Neuronal stem cell (in vitro differentiated cells): ENCODE measurements around the gene CRYAB.
A peak's percentile ranks its signal among the peaks of the same experiment; 100 is the strongest.

Experiments used
- DNase-seq: peaks from one replicate; pipeline ENCODE4 v3.0.0-alpha.2; 2013; ENCODE audit warnings: low spot score
- H2AFZ ChIP-seq: one replicate; pipeline ENCODE4 v1.6.1; 2013; ENCODE audit warnings: mild to moderate bottlenecking, low read length, inconsistent platforms
- H2AK5ac ChIP-seq: 2 replicates; pipeline ENCODE4 v1.6.1; 2013; ENCODE audit warnings: low read depth, mild to moderate bottlenecking, inconsistent platforms, low read length, moderate library complexity, mixed read lengths
- H2BK120ac ChIP-seq: 2 replicates; pipeline ENCODE4 v1.6.1; 2013; ENCODE audit warnings: low read depth, mild to moderate bottlenecking, inconsistent platforms, low read length, moderate library complexity, mixed read lengths
- H2BK12ac ChIP-seq: one replicate; pipeline ENCODE4 v1.6.1; 2013; ENCODE audit warnings: low read length, inconsistent platforms
- H2BK15ac ChIP-seq: 2 replicates; pipeline ENCODE4 v1.6.1; 2013; ENCODE audit warnings: mild to moderate bottlenecking, low read length, inconsistent platforms, mixed read lengths
- H2BK5ac ChIP-seq: one replicate; pipeline ENCODE4 v1.6.1; 2013; ENCODE audit warnings: inconsistent platforms, mild to moderate bottlenecking, low read length, moderate library complexity
- H3K14ac ChIP-seq: one replicate; pipeline ENCODE4 v1.6.1; 2013; ENCODE audit warnings: low read length, inconsistent platforms
- H3K18ac ChIP-seq: 2 replicates; pipeline ENCODE4 v1.6.1; 2013; ENCODE audit warnings: low read length, inconsistent platforms
- H3K23ac ChIP-seq: 2 replicates; pipeline ENCODE4 v1.6.1; 2013; ENCODE audit warnings: low read depth, mild to moderate bottlenecking, mixed read lengths, low read length, inconsistent platforms; ENCODE audit not compliant: poor library complexity
- H3K27ac ChIP-seq: replicated peaks from 3 replicates; pipeline ENCODE4 v1.5.1; 2013; ENCODE audit warnings: low read length, inconsistent platforms
- H3K27me3 ChIP-seq, 3 experiments: 2 replicates each; pipeline ENCODE4 v1.6.1; 2013; ENCODE audit warnings: low read length in 3 of 3, mild to moderate bottlenecking in 2 of 3, inconsistent platforms in 1 of 3, low read depth in 1 of 3, mixed read lengths in 1 of 3, moderate library complexity in 1 of 3; ENCODE audit not compliant: control insufficient read depth in 3 of 3, insufficient read depth in 3 of 3
- H3K36me3 ChIP-seq, 2 donors: replicated peaks in 1 of 2; 2 replicates each; pipeline ENCODE4 v1.6.1; 2013; ENCODE audit warnings: low read length in 2 of 2; ENCODE audit not compliant: control insufficient read depth in 2 of 2, insufficient read depth in 2 of 2
- H3K4ac ChIP-seq: 2 replicates; pipeline ENCODE4 v1.6.1; 2013; ENCODE audit warnings: inconsistent platforms, mild to moderate bottlenecking, low read length, moderate library complexity
- H3K4me1 ChIP-seq, 2 donors: 1 replicate in 1 of 2; 2 replicates in 1 of 2; pipeline ENCODE4 v1.6.1; 2013; ENCODE audit warnings: low read length in 2 of 2, low read depth in 1 of 2; ENCODE audit not compliant: control insufficient read depth in 2 of 2, insufficient read depth in 1 of 2
- H3K4me2 ChIP-seq: one replicate; pipeline ENCODE4 v1.6.1; 2013; ENCODE audit warnings: mild to moderate bottlenecking, low read length, inconsistent platforms; ENCODE audit not compliant: insufficient read depth, poor library complexity, severe bottlenecking
- H3K4me3 ChIP-seq, 2 donors: 2 replicates each; pipeline ENCODE4 v1.5.1; 2013; ENCODE audit warnings: low read length in 2 of 2, mild to moderate bottlenecking in 2 of 2, inconsistent platforms in 1 of 2, moderate library complexity in 1 of 2
- H3K79me1 ChIP-seq: one replicate; pipeline ENCODE4 v1.6.1; 2013; ENCODE audit warnings: low read depth, mild to moderate bottlenecking, inconsistent platforms, low read length, moderate library complexity
- H3K9ac ChIP-seq: one replicate; pipeline ENCODE4 v1.6.1; 2013; ENCODE audit warnings: mild to moderate bottlenecking, low read depth, low read length, inconsistent platforms; ENCODE audit not compliant: poor library complexity
- H3K9me3 ChIP-seq, 2 donors: replicated peaks in 1 of 2; 2 replicates each; pipeline versions ENCODE3 to v1.6.1; 2013; ENCODE audit warnings: low read length in 2 of 2, mild to moderate bottlenecking in 2 of 2, inconsistent platforms in 1 of 2, low read depth in 1 of 2, mixed read lengths in 1 of 2, moderate library complexity in 1 of 2; ENCODE audit not compliant: control insufficient read depth in 2 of 2, insufficient read depth in 1 of 2
- H4K8ac ChIP-seq: one replicate; pipeline ENCODE4 v1.6.1; 2013; ENCODE audit warnings: low read depth, mild to moderate bottlenecking, inconsistent platforms, low read length, moderate library complexity
- H4K91ac ChIP-seq: one replicate; pipeline ENCODE4 v1.6.1; 2013; ENCODE audit warnings: low read length, low read depth, mild to moderate bottlenecking, inconsistent platforms; ENCODE audit not compliant: poor library complexity
- WGBS, 2 donors: extraction: QIAGEN DNeasy Blood & Tissue Kit; methylation state at CpG; one replicate each; pipeline ENCODE4 v1.1.7; 2013; ENCODE audit warnings: missing lambda C conversion rate in 2 of 2, mixed read lengths in 1 of 2; ENCODE audit not compliant: insufficient read length in 2 of 2, insufficient replicate concordance in 1 of 2; ENCODE audit errors: extremely low coverage in 2 of 2; 5-methylcytosine and 5-hydroxymethylcytosine counted together

CRYAB gene

GRCh38 chr11:111937461-111937769, 25.8 kb upstream of the CRYAB start:
- Histone ChIP-seq H2BK5ac (no peak overlapping the region), H3K23ac (no peak overlapping the region), H2BK120ac (peak overlapping the region; percentile 69), H2AFZ (peak overlapping the region; percentile 81), H3K14ac (no peak overlapping the region), H4K8ac (no peak overlapping the region), H3K4me1 (peaks cover 19 to 36% of the 10 kb centered on the region in 2 donors), H4K91ac (no peak overlapping the region), H3K18ac (peak overlapping the region; percentile 91), H2AK5ac (peak overlapping the region; percentile 7), H3K27me3 (no peaks in the 10 kb centered on the region), H3K9ac (peak overlapping the region; percentile 46), H2BK12ac (no peak overlapping the region), H3K27ac (peak overlapping the region; percentile 93), H3K4me3 (peak overlapping the region; percentile 54 to 85), H3K9me3 (no peaks in the 10 kb centered on the region), H3K4ac (no peak overlapping the region), H3K79me1 (no peaks in the 10 kb centered on the region), H3K36me3 (peaks cover 0 to 15% of the 10 kb centered on the region in 2 donors), H2BK15ac (no peak overlapping the region), H3K4me2 (peak overlapping the region; percentile 70)
- no peak for DNase-seq
- no CpG with 5 or more reads among the region's 9 CpGs for WGBS, 2 donors

GRCh38 chr11:111936040-111936540, 24.5 kb upstream of the CRYAB start:
- no peak overlapping the region for H3K23ac ChIP-seq
- H4K8ac ChIP-seq = no peak overlapping the region
- no peak overlapping the region for H3K27ac ChIP-seq
- H3K14ac ChIP-seq = no peak overlapping the region
- H2BK12ac ChIP-seq = no peak overlapping the region
- H3K4me1 ChIP-seq = peaks cover 19 to 36% of the 10 kb centered on the region in 2 donors
- H3K36me3 ChIP-seq = peaks cover 0 to 8% of the 10 kb centered on the region in 2 donors
- H4K91ac ChIP-seq = no peak overlapping the region
- no CpG with 5 or more reads among the region's 3 CpGs for whole genome bisulfite sequencing, 2 donors
- H2BK15ac ChIP-seq = no peak overlapping the region
- no peak overlapping the region for H2BK120ac ChIP-seq
- H2AK5ac ChIP-seq = no peak overlapping the region
- H3K27me3 ChIP-seq = no peaks in the 10 kb centered on the region
- H3K9me3 ChIP-seq = no peaks in the 10 kb centered on the region
- H3K79me1 ChIP-seq = no peaks in the 10 kb centered on the region
- H3K4me3 ChIP-seq = peak overlapping the region in 1 of 2 donors; percentile 54
- H2BK5ac ChIP-seq = no peak overlapping the region
- peak overlapping the region; percentile 85 for H3K4me2 ChIP-seq
- H3K4ac ChIP-seq = no peak overlapping the region
- H3K18ac ChIP-seq = no peak overlapping the region
- H3K9ac ChIP-seq = no peak overlapping the region
- H2AFZ ChIP-seq = peak overlapping the region; percentile 81
- DNase-seq = no peak

- H2BK12ac ChIP-seq = no peak overlapping the region
- H3K4ac ChIP-seq = no peak overlapping the region
- H3K4me1 ChIP-seq = peaks cover 19 to 36% of the 10 kb centered on the region in 2 donors
- no peak overlapping the region for H3K18ac ChIP-seq
- H2BK120ac ChIP-seq = no peak overlapping the region
- H3K27me3 ChIP-seq = no peaks in the 10 kb centered on the region
- no peaks in the 10 kb centered on the region for H3K79me1 ChIP-seq
- no peak overlapping the region for H3K23ac ChIP-seq
- no peak overlapping the region for H2BK15ac ChIP-seq
- H3K36me3 ChIP-seq = peaks cover 0 to 6% of the 10 kb centered on the region in 2 donors
- peak overlapping the region; percentile 33 for H2AFZ ChIP-seq
- H2AK5ac ChIP-seq = no peak overlapping the region
- no peak for DNase-seq
- H4K8ac ChIP-seq = no peak overlapping the region
- no peak overlapping the region for H3K27ac ChIP-seq
- WGBS, 2 donors = no CpG with 5 or more reads among the region's 4 CpGs
- no peak overlapping the region for H3K4me3 ChIP-seq
- no peak overlapping the region for H2BK5ac ChIP-seq
- H3K9ac ChIP-seq = no peak overlapping the region
- H3K4me2 ChIP-seq = no peak overlapping the region
- no peak overlapping the region for H4K91ac ChIP-seq
- no peak overlapping the region for H3K14ac ChIP-seq
- H3K9me3 ChIP-seq = no peaks in the 10 kb centered on the region
Measured at GRCh38 chr11:111935317-111936039, 23.9 kb upstream of the CRYAB start.

- no peak overlapping the region for H3K4me3 ChIP-seq
- H3K36me3 ChIP-seq = peaks cover 0 to 7% of the 10 kb centered on the region in 2 donors
- H3K27ac ChIP-seq = no peak overlapping the region
- no peak overlapping the region for H2BK15ac ChIP-seq
- H3K27me3 ChIP-seq = no peaks in the 10 kb centered on the region
- no peak overlapping the region for H3K18ac ChIP-seq
- no peak overlapping the region for H3K9ac ChIP-seq
- no peak overlapping the region for H4K8ac ChIP-seq
- H2AK5ac ChIP-seq = no peak overlapping the region
- H2BK12ac ChIP-seq = no peak overlapping the region
- H3K4me2 ChIP-seq = no peak overlapping the region
- no peaks in the 10 kb centered on the region for H3K79me1 ChIP-seq
- H3K14ac ChIP-seq = no peak overlapping the region
- no peak overlapping the region for H2AFZ ChIP-seq
- DNase-seq = no peak
- no peak overlapping the region for H3K23ac ChIP-seq
- H3K9me3 ChIP-seq = no peaks in the 10 kb centered on the region
- H4K91ac ChIP-seq = no peak overlapping the region
- no peak overlapping the region for H2BK5ac ChIP-seq
- H3K4ac ChIP-seq = no peak overlapping the region
- H2BK120ac ChIP-seq = no peak overlapping the region
- WGBS, 2 donors = no CpG with 5 or more reads among the region's 1 CpG
- H3K4me1 ChIP-seq = peaks cover 19 to 36% of the 10 kb centered on the region in 2 donors
Measured at GRCh38 chr11:111934306-111934705, 22.7 kb upstream of the CRYAB start.
